AG09309 (cell line): ENCODE data around the gene AMDHD2.

Experiments
- DNase-seq: peaks from one replicate; pipeline ENCODE4 v3.0.0-alpha.2; 2010; ENCODE audit warnings: low read depth
- H3K4me3 ChIP-seq: 2 replicates; pipeline ENCODE4 v1.5.1; 2011; ENCODE audit warnings: mild to moderate bottlenecking, low read depth, low read length, moderate library complexity; ENCODE audit not compliant: control insufficient read depth
- CTCF ChIP-seq: IDR thresholded peaks from 2 replicates; pipeline ENCODE4 v1.5.1; 2011; ENCODE audit warnings: mild to moderate bottlenecking, low read depth, low read length, inconsistent platforms; ENCODE audit not compliant: insufficient read depth, control insufficient read depth; ENCODE audit errors: missing control alignments

The AMDHD2 gene

GRCh38 chr16:2507665-2508064 lies 12.5 kb upstream of the AMDHD2 start:
- no peak overlapping the region for H3K4me3 ChIP-seq
- DNase-seq, result no peak
- no peak for TF ChIP-seq CTCF

- DNase-seq, result no peak
- H3K4me3 ChIP-seq, result no peak overlapping the region
- no peak for TF ChIP-seq CTCF
Measured at GRCh38 chr16:2508722-2509400, 11.3 kb upstream of the AMDHD2 start.

- TF ChIP-seq CTCF, result no peak
- DNase-seq, result no peak
- H3K4me3 ChIP-seq, result no peak overlapping the region
Measured at GRCh38 chr16:2511128-2511800, 8.9 kb upstream of the AMDHD2 start.

GRCh38 chr16:2511996-2512734 lies 8.0 kb upstream of the AMDHD2 start:
- DNase-seq, result no peak
- H3K4me3 ChIP-seq, result no peak overlapping the region
- no peak for TF ChIP-seq CTCF

GRCh38 chr16:2512735-2513404 lies 7.3 kb upstream of the AMDHD2 start:
- TF ChIP-seq CTCF, result no peak
- peak overlapping the region; percentile 4 for H3K4me3 ChIP-seq
- no peak for DNase-seq
